HG02642 (cell line): ENCODE measurements around the gene LRP2BP.
"Not testable (repeated sequence)": the region's sequence is repeated elsewhere in the genome, so short reads cannot be mapped to it uniquely, and the experiment has no call there.

Experiments
- ATAC-seq: cut with Tn5 transposase; IDR thresholded peaks from one replicate; pipeline ENCODE4 v1.9.1; 2021; ENCODE audit warnings: mild to moderate bottlenecking; ENCODE audit not compliant: unreplicated experiment, poor library complexity

LRP2BP gene

DNA sequence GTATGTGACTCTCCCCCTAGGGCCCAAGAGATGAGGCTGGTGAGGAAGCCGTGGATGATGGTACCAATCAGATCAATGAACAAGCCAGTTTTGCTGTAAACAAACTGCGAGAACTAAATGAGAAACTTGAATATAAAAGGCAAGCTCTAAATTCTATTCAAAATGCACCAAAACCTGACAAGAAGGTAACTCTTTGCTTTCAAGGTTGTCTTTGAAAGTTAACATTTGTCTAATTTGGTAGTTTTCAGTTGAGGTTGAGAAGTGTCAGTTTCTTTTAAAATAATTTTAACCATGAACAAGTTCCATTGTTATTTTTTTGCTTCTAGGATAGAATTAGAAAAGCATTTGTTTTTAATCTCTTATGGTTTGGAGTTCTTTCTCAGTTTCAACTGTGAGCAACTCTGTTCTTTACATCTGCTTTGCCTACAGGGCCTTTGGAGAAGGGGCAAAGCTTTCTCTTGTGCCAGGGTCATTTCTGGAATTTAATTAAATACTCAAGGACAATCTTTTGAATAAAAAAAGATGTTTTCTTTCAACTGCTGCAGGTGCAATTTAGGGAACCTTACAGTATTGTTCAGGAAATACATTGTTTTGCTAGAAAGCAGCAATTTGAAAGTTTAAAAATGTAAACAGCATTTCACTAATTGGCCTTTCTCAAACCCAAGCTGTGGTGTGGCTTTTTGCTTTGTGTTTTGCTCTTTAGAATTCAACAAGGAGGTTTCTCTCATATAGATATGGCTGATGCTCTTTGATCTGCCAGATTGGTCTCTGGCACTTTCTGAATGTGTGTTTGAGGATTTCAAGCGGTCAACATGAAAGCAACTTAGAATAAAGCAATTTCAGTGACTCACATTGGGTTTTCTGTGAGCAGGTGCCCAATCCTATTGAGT lies 62.9 kb downstream of the LRP2BP start:
- peak; percentile 78 for ATAC-seq

DNA sequence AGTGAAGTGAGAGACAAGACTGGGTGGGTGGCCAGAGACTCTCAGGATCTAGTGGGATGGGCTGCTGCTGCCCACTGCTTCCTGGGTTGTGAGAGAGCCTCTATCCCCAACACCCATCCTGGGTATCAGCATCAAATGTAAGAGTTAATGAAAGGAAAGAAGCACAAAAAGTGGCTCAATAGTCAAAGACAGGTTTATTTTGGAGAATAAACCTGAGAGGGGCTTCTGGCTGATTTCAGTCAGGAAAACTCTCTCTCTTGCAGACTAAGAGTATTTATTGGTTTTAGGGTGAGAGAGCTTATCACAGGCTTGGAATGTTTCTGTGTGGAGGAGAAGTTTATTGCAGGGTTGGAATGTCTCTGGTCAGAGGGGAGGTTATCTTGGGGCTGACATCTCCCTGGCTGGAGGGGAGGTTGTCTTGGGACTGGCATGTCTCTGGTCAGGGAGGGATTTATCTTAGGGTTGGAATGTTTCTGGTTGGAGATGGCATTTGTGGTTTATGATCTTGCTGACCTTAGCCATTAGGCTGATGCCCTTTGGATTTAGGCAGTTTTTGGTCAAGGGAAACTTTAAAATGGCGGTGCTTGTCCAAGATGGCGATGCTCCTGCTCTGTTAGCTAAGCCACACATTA lies 65.7 kb downstream of the LRP2BP start:
- not testable (repeated sequence) for ATAC-seq

DNA sequence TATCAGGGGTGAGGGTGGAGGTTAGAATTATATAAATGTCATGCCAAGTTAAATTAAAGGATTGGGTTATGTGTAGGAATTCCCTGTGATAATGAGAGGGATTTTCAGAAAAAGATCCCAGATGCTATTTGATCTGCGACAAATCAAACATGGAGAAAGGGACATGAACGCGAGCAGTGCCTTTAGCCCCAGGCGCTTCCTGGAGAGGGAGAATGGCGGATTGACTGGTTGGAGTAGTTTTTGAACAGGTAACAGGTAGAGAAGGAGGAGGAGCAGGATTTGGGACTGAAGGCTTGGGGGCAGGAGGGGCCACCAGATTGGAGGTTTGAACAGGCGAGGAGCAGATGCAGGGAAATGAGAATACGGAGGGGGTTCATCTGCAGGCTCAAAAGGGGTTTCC lies 67.1 kb downstream of the LRP2BP start:
- no peak for ATAC-seq

DNA sequence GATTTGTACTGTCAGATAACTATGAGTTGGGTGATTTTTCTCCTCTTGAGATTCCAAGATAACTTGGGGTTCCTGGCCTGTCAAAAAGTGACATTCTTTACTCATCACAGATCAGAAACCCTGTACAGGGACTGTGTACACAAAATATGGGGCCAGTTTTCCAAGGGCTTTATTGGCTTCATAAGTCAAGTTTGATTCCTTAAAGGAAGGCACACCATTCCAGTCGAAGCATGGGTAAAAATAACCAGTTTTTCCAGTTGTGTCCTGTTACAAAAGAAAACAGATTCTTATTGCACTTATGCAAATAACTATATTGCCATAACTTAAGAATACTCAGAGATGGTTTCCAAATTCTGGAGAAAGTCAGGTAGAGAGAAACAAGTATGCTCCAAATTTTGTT lies 70.0 kb downstream of the LRP2BP start:
- not testable (repeated sequence) for ATAC-seq

DNA sequence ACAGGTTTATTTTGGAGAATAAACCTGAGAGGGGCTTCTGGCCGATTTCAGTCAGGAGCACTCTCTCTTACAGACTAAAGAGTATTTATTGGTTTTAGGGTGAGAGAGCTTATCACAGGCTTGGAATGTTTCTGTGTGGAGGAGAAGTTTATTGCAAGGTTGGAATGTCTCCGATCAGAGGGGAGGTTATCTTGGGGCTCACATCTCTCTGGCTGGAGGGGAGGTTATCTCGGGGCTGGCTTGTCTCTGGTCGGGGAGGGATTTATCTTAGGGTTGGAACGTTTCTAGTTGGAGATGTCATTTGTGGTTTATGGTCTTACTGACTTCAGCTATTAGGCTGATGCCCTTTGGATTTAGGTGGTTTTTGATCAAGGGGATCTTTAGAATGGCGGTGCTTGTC lies 71.4 kb downstream of the LRP2BP start:
- ATAC-seq, result not testable (repeated sequence)

DNA sequence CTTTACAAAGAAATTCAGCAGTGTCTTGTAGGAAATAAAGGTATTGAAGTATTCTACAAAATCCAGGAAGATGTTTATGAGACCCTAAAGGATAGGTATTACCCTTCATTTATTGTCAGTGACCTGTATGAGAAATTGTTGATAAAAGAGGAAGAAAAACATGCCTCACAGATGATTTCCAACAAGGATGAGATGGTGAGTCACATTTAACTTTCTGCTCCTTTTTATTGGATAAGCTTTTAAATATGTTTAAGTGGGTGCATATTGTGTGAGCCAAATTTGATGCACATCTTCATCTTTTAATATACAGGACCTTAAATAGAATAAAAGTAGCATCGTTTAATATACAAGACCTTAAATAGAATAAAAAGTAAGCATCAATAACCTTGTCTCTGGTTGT lies 72.1 kb downstream of the LRP2BP start:
- ATAC-seq, result no peak

DNA sequence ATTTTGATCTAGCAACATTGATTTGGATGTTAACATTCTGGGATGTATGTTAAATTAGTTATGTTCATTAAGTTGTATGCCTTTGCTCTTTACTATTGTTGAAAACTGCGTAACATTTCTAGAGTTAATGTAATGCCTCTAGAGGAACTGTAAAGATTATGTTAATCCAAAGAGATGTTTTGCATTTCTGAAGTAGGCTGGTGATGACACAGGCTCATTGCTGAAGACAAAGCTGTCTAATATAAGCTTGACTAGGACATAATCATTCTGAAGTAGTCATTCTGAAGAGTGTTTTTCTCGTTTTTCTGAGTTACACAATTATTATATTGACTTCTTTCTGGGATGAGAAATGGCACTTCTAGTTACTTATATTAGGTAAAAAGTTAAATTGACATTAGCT lies 72.9 kb downstream of the LRP2BP start:
- ATAC-seq, result no peak

DNA sequence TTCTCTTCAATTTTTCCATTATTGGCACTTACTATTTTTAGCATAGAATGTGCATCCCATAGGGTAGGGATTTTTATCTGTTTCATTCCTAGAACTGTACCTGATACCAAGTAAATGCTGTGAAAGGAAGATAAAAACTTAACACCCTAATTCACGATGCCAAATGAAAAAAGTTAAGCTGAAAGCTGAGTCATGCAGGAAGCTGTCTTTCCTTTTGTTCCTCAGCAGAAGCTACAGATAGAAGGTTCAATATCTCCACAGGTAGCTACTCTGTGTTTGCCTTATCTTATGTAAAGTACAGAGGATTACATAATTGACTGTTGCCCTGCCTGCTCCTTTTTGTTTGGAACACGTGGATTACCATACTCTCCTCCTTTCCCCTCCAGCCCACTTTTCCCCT lies 77.0 kb downstream of the LRP2BP start:
- ATAC-seq, result no peak

DNA sequence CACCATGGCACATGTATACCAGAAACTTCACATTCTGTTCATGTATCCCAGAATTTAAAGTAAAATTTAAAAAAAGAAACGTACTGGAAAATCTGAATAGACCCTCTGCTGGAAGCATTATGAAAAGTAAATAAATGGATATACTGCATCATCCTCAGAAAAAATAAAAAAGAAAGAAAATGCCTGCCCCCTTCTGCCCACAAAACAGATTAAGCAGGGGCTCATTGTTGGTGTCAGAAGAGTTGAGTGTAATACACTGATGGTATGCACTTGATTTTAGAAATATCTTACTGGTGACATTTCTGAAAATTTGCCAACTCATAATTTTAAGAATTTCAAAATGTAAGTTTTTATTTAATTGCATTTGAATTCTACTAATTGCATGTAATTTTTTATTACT lies 77.8 kb downstream of the LRP2BP start:
- ATAC-seq, result no peak

DNA sequence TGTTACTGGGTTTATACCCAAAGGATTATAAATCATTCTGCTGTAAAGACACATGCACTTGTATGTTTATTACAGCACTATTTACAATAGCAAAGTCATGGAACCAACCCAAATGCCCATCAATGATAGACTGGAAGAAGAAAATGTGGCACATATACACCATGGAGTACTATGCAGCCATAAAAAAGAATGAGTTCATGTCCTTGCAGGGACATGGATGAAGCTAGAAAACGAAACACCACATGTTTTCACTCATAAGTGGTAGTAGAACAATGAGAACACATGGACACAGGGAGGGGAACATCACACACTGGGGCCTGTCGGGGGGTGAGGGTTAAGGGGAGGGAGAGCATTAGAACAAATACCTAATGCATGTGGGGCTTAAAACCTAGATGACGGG lies 78.3 kb downstream of the LRP2BP start:
- ATAC-seq, result not testable (repeated sequence)
